NCI-H2081 treated with DMSO at 0.1 percent for 48 hours (cell line): ENCODE results near the gene DNAJC16.

Source experiments
- DNase-seq: peaks from one replicate; lab custom pipeline; 2025; lab: John Stamatoyannopoulos, UW

The DNAJC16 gene

DNA sequence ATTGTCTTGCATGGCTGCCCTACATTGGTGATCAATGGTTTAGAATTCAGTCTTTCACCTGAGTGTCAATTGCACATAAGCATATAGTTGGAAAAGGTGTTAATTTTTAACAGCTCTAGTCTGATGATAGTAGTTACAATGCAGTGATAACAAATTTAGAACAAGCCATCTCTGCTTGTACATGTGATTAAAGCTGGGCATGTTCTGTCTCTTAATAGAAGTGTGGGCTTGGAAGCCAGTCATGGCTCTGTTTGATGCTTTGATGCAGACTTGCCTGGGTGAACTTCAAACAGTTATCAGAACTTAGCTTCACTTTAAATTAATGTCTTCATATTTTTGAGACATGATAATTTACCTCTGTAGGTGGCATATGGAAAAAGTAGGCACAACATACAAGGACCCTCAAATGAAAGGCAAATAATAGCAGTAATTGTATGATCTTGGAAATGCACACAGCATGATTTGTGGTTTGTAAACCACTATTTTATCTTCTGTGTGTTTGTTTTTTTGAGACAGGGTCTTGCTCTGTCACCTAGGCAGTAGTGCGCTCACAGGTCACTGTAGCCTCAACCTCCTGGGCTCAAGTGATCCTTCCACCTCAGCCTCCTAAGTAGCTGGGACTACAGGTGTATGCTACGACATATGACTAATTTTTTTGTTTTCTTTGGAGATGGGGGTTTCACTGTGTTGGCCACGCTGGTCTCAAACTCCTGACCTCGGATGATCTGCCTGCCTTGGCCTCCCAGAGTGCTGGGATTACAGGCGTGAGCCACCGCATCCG, 94.4 kb downstream of the DNAJC16 start:
- DNase-seq: no peak

- DNase-seq: no peak
These were observed 95.3 kb downstream of the DNAJC16 start for GRCh38 chr1:15621975-15622374.

- DNase-seq: no peak
These were observed 96.2 kb downstream of the DNAJC16 start for GRCh38 chr1:15622712-15623373.

- no peak for DNase-seq
These were observed 96.8 kb downstream of the DNAJC16 start for GRCh38 chr1:15623435-15623834.

DNA sequence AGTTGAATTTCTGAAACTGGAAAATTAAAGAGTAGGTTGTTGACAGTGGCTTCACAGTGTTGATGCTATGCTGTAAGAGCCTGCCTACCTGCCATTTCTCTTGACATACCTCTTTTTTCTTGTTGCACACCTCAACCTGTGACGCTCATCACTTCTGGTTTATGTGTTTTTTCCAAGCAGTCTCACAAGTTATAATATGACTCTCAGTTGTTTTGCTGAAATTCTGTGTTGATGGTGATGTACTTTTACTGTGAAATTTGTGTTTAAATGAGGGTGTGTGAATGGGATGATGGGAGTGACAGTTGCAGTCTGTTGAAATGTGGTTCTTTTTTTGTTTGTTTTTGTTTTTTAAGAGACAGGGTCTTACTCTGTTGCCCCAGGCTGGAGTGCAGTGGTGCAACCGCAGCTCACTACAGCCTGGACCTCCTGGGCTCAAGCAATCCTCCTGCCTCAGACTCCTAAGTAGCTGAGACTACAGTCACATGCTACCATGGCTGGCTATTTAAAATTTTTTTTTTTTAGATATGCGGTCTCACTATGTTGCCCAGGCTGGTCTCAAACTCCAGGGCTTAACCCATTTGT, 97.6 kb downstream of the DNAJC16 start:
- no peak for DNase-seq

DNA sequence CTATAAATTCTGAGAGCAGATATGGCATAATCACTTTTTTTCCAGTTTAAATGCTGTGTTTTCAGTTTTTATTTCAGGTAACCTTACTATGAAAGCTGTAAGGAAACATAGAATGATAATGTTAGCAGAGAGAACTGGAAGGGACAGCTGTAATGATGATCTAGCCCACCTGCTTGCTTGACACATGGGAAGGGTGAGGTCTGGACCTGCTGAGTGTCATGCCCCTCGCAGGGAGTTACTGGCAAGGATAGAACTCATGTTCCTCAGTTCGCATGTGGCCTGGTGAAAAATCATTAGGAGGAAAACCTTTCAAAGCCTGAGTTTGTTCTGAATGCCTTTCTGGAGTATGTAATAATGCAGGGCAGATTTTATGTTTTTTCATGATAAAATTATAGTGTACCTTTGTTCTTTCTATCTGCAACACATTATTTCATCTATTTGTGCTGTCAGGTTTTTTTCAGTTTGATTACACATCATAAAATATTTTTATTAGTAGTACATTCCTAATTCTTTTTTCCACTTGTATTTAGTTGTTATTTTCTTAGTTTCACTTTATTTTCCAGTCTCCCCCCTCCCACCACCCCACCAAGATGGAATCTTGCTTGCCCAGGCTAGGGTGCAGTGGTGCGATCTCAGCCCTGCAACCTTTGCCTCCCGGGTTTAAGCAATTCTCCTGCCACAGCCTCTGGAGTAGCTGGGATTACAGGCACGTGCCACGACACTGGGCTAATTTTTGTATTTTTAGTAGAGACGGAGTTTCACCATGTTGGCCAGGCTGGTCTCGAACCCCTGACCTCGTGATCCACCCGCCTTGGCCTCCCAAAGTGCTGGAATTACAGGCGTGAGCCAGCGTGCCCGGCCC, 98.6 kb downstream of the DNAJC16 start:
- no peak for DNase-seq
